Measurements from ENCODE around the gene ITIH6. TPM values are rescaled to one million over a fixed set of nuclear protein-coding genes. Genes with fewer than 3 reads are reported as not detected.
A peak's percentile ranks its signal among the peaks of the same experiment; 100 is the strongest.
"Not testable (repeated sequence)": the region's sequence is repeated elsewhere in the genome, so short reads cannot be mapped to it uniquely, and the experiment has no call there.

The ITIH6 gene
- total and polyA plus RNA-seq, 2 donors from 2014 or later, result not detected

- Histone ChIP-seq H3K27ac (ENCODE audit: low read depth in 2 of 2, low read length in 2 of 2) (no peak overlapping the region), H3K4me1 (ENCODE audit: control insufficient read depth in 2 of 3, insufficient read depth in 2 of 3, low read depth in 1 of 3, low read length in 3 of 3) (no peaks in the 10 kb centered on the region), H3K4me3 (ENCODE audit: low read length in 3 of 3) (no peak overlapping the region), H3K9ac (ENCODE audit: low read length in 3 of 3) (no peak overlapping the region), H3K9me3 (ENCODE audit: control insufficient read depth in 2 of 3, insufficient read depth in 1 of 3, low read length in 3 of 3) (peaks cover 0 to 1% (median 0%) of the 10 kb centered on the region in 3 donors), H3K36me3 (ENCODE audit: control insufficient read depth in 2 of 3, insufficient read depth in 3 of 3, low read length in 3 of 3) (no peaks in the 10 kb centered on the region), H3K27me3 (ENCODE audit: control insufficient read depth, insufficient read depth, low read length) (no peaks in the 10 kb centered on the region)
- no peak for TF ChIP-seq CTCF (IDR thresholded peaks at IDR 0.05; ENCODE audit: borderline replicate concordance, extremely low read depth, insufficient read depth)
- DNase-seq (no peak), FAIRE-seq (no peak)
- intact Hi-C loops (cut with DNase I), result no loop called here
These were observed 11.1 kb downstream of the ITIH6 start for GRCh38 chrX:54786967-54787366.

DNA sequence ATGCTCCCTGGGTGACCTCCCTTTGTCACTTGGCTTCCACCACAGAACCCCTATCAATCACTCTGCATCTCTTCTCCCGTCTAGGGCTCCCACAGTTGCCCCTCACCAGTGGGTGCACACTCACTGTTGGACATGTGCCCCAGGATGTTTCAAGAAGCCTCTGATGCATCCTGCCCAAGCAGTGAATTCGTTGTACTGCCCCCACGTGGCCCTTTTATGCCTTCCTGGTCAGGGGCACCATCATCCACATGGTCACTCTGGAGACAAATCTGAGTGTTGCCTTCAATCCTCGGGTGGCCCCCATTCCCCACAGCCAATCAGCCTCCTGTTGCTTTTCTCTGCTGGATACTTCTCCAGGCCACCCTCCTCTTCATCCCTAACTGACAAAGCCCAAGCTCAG is 12.2 kb downstream of the ITIH6 start:
- no peak for TF ChIP-seq CTCF (IDR thresholded peaks at IDR 0.05; ENCODE audit: borderline replicate concordance, extremely low read depth, insufficient read depth)
- intact Hi-C loops (cut with DNase I), result no loop called here
- H3K9me3 ChIP-seq (ENCODE audit: control insufficient read depth in 2 of 3, insufficient read depth in 1 of 3, low read length in 3 of 3), result peaks cover 0 to 1% (median 0%) of the 10 kb centered on the region in 3 donors
- no peak overlapping the region for H3K27ac ChIP-seq (ENCODE audit: low read depth in 2 of 2, low read length in 2 of 2)
- H3K36me3 ChIP-seq (ENCODE audit: control insufficient read depth in 2 of 3, insufficient read depth in 3 of 3, low read length in 3 of 3), result no peaks in the 10 kb centered on the region
- FAIRE-seq (no peak), DNase-seq (no peak)
- H3K4me1 ChIP-seq (ENCODE audit: control insufficient read depth in 2 of 3, insufficient read depth in 2 of 3, low read depth in 1 of 3, low read length in 3 of 3), result no peaks in the 10 kb centered on the region
- H3K4me3 ChIP-seq (ENCODE audit: low read length in 3 of 3), result no peak overlapping the region
- no peaks in the 10 kb centered on the region for H3K27me3 ChIP-seq (ENCODE audit: control insufficient read depth, insufficient read depth, low read length)
- no peak overlapping the region for H3K9ac ChIP-seq (ENCODE audit: low read length in 3 of 3)

GRCh38 chrX:54776987-54777672 is 20.9 kb downstream of the ITIH6 start:
- Histone ChIP-seq H3K9me3 (ENCODE audit: control insufficient read depth in 2 of 3, insufficient read depth in 1 of 3, low read length in 3 of 3) (no peaks in the 10 kb centered on the region), H3K36me3 (ENCODE audit: control insufficient read depth in 2 of 3, insufficient read depth in 3 of 3, low read length in 3 of 3) (no peaks in the 10 kb centered on the region), H3K4me1 (ENCODE audit: control insufficient read depth in 2 of 3, insufficient read depth in 2 of 3, low read depth in 1 of 3, low read length in 3 of 3) (no peaks in the 10 kb centered on the region), H3K27me3 (ENCODE audit: control insufficient read depth, insufficient read depth, low read length) (no peaks in the 10 kb centered on the region), H3K27ac (ENCODE audit: low read depth in 2 of 2, low read length in 2 of 2) (no peak overlapping the region), H3K9ac (ENCODE audit: low read length in 3 of 3) (no peak overlapping the region), H3K4me3 (ENCODE audit: low read length in 3 of 3) (no peak overlapping the region)
- intact Hi-C loops (cut with DNase I), result no loop called here
- TF ChIP-seq CTCF (IDR thresholded peaks at IDR 0.05; ENCODE audit: borderline replicate concordance, extremely low read depth, insufficient read depth), result no peak
- DNase-seq (no peak), FAIRE-seq (no peak)

DNA sequence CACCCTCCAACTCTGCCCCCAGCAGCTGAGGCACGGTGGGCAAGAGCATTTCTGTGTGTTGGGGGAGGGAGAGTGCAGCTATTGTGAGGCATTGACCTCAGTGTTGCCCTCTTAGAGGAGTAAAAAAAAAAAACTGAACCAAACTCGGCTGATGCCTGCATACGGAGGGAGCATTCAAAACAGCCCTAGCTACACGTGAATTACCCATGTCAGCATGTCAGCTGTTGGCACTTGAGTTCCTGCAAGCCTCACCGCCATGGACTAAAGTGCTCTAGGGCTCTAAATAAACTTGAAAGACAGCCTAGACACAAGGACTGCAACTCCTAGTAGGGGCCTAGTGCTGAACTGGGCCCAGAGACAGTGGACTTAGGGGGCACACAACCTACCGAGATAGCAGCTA is 22.0 kb downstream of the ITIH6 start:
- Histone ChIP-seq H3K36me3 (ENCODE audit: control insufficient read depth in 2 of 3, insufficient read depth in 3 of 3, low read length in 3 of 3) (no peaks in the 10 kb centered on the region), H3K27ac (ENCODE audit: low read depth in 2 of 2, low read length in 2 of 2) (no peak overlapping the region), H3K9me3 (ENCODE audit: control insufficient read depth in 2 of 3, insufficient read depth in 1 of 3, low read length in 3 of 3) (no peaks in the 10 kb centered on the region), H3K4me1 (ENCODE audit: control insufficient read depth in 2 of 3, insufficient read depth in 2 of 3, low read depth in 1 of 3, low read length in 3 of 3) (no peaks in the 10 kb centered on the region), H3K4me3 (ENCODE audit: low read length in 3 of 3) (no peak overlapping the region), H3K27me3 (ENCODE audit: control insufficient read depth, insufficient read depth, low read length) (no peaks in the 10 kb centered on the region), H3K9ac (ENCODE audit: low read length in 3 of 3) (no peak overlapping the region)
- no peak for DNase-seq
- intact Hi-C loops (cut with DNase I), result no loop called here
- no peak for TF ChIP-seq CTCF (IDR thresholded peaks at IDR 0.05; ENCODE audit: borderline replicate concordance, extremely low read depth, insufficient read depth)
- FAIRE-seq, result no peak

GRCh38 chrX:54774391-54775094 is 23.5 kb downstream of the ITIH6 start:
- FAIRE-seq; H3K4me1 ChIP-seq (ENCODE audit: control insufficient read depth in 2 of 3, insufficient read depth in 2 of 3, low read depth in 1 of 3, low read length in 3 of 3); H3K9me3 ChIP-seq (ENCODE audit: control insufficient read depth in 2 of 3, insufficient read depth in 1 of 3, low read length in 3 of 3); H3K27me3 ChIP-seq (ENCODE audit: control insufficient read depth, insufficient read depth, low read length); H3K27ac ChIP-seq (ENCODE audit: low read depth in 2 of 2, low read length in 2 of 2); H3K4me3 ChIP-seq (ENCODE audit: low read length in 3 of 3); intact Hi-C loops (cut with DNase I); H3K9ac ChIP-seq (ENCODE audit: low read length in 3 of 3); H3K36me3 ChIP-seq (ENCODE audit: control insufficient read depth in 2 of 3, insufficient read depth in 3 of 3, low read length in 3 of 3): not testable (repeated sequence)
- DNase-seq, result peak in 4 of 5 donors; percentile 82 to 93 (median 85)

Measured in kidney (tissue), 14 donors.